LNCaP clone FGC (cell line): Measurements from ENCODE around the gene LRCH3.

ENCODE experiments used
- DNase-seq: peaks from one replicate; pipeline ENCODE4 v3.0.0-alpha.2; 2011; ENCODE audit warnings: low read depth
- H3K4me3 ChIP-seq: 2 replicates; pipeline ENCODE4 v1.5.1; 2011; ENCODE audit warnings: mild to moderate bottlenecking, low read depth, low read length, control low read depth
- TF ChIP-seq, protein P1 (sequence below): IDR thresholded peaks from 2 replicates; pipeline ENCODE4 v1.5.1; 2012; ENCODE audit warnings: mild to moderate bottlenecking; ENCODE audit not compliant: control insufficient read depth, insufficient read depth; ENCODE audit errors: extremely low read depth

LRCH3 gene

DNA sequence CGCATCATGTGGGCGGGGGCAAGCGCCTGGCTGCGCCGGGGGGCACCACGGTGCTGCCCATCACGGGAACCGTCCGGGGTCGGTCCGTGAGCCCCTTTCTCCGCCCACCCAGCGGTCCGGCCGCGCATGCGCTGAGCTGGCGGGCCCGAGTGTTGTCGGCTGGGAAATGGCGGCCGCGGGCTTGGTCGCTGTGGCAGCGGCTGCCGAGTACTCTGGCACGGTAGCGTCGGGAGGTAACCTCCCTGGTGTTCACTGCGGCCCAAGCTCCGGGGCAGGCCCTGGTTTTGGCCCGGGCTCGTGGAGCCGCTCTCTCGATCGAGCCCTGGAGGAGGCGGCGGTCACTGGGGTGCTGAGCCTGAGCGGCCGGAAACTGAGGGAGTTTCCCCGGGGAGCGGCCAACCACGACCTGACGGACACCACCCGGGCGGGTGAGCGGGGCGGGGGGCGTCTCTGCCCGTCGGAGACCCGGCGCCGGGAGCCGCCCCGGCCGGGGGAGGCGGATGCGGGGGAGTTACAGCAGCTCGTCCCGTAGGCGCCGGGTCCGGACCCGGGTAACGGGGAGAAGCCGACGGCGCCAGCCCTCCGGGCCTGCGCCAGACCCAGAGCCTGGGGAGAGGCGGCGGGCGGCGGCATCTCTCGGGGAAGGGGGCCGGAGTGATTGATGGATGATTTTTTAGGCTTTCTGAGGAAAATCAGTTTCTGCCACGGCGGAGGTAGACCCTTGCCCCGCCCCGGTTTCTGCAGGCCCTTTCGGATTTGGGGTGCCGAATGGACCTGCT, at the start of gene LRCH3:
Gene LRCH3 (plus strand): TSS at position 142 of the 779 bp plus-strand sequence. CDS start 25 bp downstream, at position 167.
- peak within 1 kb of the TSS; percentile 64 for H3K4me3 ChIP-seq
- TF ChIP-seq, protein P1, sequence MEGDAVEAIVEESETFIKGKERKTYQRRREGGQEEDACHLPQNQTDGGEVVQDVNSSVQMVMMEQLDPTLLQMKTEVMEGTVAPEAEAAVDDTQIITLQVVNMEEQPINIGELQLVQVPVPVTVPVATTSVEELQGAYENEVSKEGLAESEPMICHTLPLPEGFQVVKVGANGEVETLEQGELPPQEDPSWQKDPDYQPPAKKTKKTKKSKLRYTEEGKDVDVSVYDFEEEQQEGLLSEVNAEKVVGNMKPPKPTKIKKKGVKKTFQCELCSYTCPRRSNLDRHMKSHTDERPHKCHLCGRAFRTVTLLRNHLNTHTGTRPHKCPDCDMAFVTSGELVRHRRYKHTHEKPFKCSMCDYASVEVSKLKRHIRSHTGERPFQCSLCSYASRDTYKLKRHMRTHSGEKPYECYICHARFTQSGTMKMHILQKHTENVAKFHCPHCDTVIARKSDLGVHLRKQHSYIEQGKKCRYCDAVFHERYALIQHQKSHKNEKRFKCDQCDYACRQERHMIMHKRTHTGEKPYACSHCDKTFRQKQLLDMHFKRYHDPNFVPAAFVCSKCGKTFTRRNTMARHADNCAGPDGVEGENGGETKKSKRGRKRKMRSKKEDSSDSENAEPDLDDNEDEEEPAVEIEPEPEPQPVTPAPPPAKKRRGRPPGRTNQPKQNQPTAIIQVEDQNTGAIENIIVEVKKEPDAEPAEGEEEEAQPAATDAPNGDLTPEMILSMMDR: no peak
- DNase-seq: no peak

- H3K4me3 ChIP-seq: no peak overlapping the region
- DNase-seq: no peak
- TF ChIP-seq, protein P1: no peak
Observed at GRCh38 chr3:197742787-197743186, 48.3 kb upstream of the LRCH3 start.

GRCh38 chr3:197746209-197746608, 44.8 kb upstream of the LRCH3 start:
- no peak overlapping the region for H3K4me3 ChIP-seq
- no peak for DNase-seq
- TF ChIP-seq, protein P1: no peak

DNA sequence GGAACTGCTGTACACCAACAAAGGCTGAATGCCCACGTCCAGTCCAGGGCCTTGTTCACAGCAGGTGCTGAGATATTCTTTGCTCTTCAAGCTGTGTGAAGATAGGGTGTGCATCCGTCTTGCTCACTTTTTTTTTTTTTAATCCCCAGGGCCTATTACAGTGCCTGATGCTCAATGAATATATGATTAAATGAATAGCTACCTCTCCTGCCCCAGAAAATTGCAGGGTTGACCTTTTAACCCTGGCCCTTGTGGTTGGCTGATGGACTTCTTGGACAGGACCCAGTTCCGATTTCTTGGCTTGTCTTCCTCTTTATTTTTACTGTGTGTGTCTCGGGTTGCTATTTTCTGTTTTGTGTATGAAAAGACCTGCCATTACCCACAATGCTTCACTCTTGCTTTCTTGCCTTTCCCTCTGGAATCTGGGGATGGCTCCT, 44.2 kb upstream of the LRCH3 start:
- H3K4me3 ChIP-seq: no peak overlapping the region
- DNase-seq: no peak
- TF ChIP-seq, protein P1: no peak

GRCh38 chr3:197748597-197749314, 42.3 kb upstream of the LRCH3 start:
- TF ChIP-seq, protein P1: no peak
- peak overlapping the region; percentile 76 for H3K4me3 ChIP-seq

GRCh38 chr3:197749315-197749600, 41.8 kb upstream of the LRCH3 start:
- DNase-seq: no peak
- TF ChIP-seq, protein P1: no peak
- peak overlapping the region; percentile 76 for H3K4me3 ChIP-seq

More at GRCh38 chr3:197748597-197749314, 42.3 kb upstream of the LRCH3 start:
- DNase-seq: no peak
